Stimulated activated naive CD8-positive, alpha-beta T cell treated with anti-CD3 and anti-CD28 coated beads, Interleukin-15, amount 100 ng/mL, for 72 hours (primary cell): ENCODE results near the gene CYP46A1.
A peak's percentile ranks its signal among the peaks of the same experiment; 100 is the strongest.

Source experiments
- ATAC-seq: fragments of 150-1000 bp; cut with Tn5 transposase; 2 replicates; pipeline ENCODE4 v1.10.0; 2021; ENCODE audit warnings: mild to moderate bottlenecking, moderate library complexity
- DNase-seq, 2 donors: peaks; one replicate each; pipeline ENCODE4 v3.0.0; 2021 to 2022
- H3K27ac Mint-ChIP-seq, 2 donors: one replicate each; pipeline ENCODE4 v1.8.0; 2022; ENCODE audit warnings: mild to moderate bottlenecking in 2 of 2, mixed read lengths in 2 of 2, moderate library complexity in 2 of 2
- H3K27me3 Mint-ChIP-seq: one replicate; pipeline ENCODE4 v1.8.0; 2022; ENCODE audit warnings: mixed read lengths
- H3K4me1 Mint-ChIP-seq: one replicate; pipeline ENCODE4 v1.8.0; 2022; ENCODE audit warnings: mild to moderate bottlenecking, mixed read lengths
- H3K4me3 Mint-ChIP-seq, 2 donors: one replicate each; pipeline ENCODE4 v1.8.0; 2022; ENCODE audit warnings: mild to moderate bottlenecking in 2 of 2, mixed read lengths in 2 of 2, moderate library complexity in 1 of 2
- H3K9me3 Mint-ChIP-seq, 2 donors: one replicate each; pipeline ENCODE4 v1.8.0; 2022; ENCODE audit warnings: mixed read lengths in 2 of 2

CYP46A1 gene

DNA sequence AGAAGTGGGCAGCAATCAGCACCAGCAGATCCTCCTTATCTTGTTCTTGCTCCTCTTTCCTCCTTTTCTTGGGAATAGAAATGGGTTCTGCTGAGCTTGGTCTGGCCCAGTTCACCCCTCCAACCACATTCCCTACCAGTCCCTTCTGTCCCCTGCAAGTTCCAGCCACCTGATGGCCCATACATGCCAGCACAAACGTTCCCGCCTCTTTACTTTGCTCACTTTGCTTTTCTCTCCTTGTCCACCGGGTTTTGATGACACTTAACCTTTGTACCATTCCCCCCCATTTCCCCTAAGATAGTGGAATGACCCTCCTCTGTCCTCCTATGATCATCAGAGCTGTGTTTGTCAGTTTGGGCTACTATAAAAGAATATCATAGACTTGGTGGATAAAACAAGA, 85.7 kb downstream of the CYP46A1 start:
- H3K4me3 Mint-ChIP-seq = no peak overlapping the region
- H3K9me3 Mint-ChIP-seq = no peaks in the 10 kb centered on the region
- H3K27me3 Mint-ChIP-seq = peaks cover 9% of the 10 kb centered on the region

DNA sequence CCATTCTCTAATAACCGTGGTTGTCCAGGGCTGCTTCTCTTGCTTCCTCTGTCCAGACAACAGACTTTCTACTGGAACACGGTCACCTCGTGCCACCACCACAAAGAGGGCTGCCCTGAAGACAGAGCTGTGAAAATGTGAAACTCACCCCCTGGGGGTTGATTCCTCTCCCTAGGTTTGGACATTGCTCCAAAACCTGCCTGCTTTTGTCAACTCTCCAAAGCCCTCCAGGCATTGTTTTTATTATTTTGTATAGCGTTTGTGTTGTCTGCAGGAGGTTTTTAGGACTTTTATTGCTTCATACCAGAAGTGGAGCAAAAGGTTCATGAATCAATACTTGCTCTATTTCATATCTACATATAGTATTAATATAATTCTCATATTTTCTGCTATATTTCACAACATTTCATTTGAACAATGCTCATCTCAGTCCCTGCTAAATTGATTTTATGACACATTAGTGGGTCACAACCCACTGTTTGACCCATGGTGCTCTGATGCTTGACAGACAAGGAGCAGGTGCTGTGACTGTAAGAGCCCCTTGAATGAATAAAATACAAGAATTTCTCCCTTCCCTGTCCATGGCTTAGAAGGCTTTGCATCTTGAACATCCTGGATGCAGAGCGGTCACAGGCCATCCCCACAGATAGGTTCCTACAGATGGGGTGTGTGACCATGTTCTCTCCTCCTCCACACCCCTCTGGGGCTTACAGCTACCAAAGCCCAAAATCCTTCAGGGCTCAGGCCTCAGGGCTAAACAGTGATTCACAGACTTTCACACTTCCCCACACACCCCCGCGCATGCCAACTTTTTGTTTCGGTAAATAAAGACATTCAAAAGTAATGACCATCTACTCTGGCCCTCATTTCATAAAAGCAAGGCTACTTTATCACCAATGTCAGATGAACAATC, 88.5 kb downstream of the CYP46A1 start:
- DNase-seq = no peak
- Mint-ChIP-seq H3K4me1 (peaks cover 21% of the 10 kb centered on the region), H3K4me3 (no peak overlapping the region), H3K9me3 (no peaks in the 10 kb centered on the region), H3K27ac (peak overlapping the region in 1 of 2 donors; percentile 35), H3K27me3 (peaks cover 27% of the 10 kb centered on the region)
- no peak for ATAC-seq

More for the DNA sequence above, 85.7 kb downstream of the CYP46A1 start:
- ATAC-seq (no peak), DNase-seq (no peak)
- no peak overlapping the region for H3K27ac Mint-ChIP-seq
- H3K4me1 Mint-ChIP-seq = peaks cover 14% of the 10 kb centered on the region

DNA sequence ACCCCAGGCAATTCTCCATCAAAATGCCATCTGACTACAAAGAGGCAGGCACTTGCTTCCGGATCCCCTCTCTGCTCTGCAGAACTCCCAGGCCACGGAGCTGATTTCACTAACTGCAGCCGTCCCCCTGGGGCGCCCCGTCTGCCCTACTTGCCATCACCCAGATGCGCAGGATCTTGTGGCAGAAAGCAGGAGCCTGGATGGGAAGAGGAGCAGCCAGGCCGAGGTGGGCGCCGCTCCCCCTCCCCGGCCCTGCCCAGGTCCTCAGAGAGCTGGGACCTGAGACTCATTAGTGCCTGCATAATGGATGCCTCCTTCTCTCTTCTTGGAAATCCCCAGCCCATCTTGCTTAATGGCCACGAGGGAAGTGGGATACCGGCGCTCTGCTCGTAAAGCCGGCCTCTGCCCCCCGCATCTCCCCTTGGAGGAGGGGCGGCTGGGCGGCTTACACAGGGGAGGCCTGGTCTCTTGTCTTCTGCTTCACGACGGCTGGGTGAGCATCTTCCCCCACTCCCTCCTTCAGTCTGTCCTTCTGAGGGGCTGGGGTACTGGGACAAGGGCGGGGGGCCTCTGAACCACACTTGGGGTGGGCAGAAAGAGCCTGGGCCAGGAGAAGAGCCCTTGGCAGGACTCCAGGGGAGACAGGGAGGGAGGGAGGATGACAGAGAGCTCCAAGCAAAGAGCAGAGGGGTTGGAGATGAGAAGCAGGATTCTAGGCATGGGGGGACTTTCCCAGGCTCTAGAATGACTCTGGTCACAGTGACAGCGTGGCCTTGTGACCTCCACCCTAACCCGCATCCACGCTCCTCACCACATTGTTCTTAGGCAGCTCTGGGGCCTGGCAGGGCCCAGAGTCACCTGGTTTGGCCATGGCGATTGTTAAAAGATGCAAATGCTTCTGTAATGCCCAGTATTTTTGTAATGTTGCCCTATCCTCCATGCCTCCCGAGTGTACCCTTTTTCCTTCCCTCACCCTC, 89.7 kb downstream of the CYP46A1 start:
- Mint-ChIP-seq H3K27me3 (peaks cover 27% of the 10 kb centered on the region), H3K27ac (peak overlapping the region; percentile 61 to 66), H3K9me3 (no peaks in the 10 kb centered on the region), H3K4me1 (peaks cover 21% of the 10 kb centered on the region), H3K4me3 (no peak overlapping the region)
- peak; percentile 66 for ATAC-seq
- DNase-seq = no peak

DNA sequence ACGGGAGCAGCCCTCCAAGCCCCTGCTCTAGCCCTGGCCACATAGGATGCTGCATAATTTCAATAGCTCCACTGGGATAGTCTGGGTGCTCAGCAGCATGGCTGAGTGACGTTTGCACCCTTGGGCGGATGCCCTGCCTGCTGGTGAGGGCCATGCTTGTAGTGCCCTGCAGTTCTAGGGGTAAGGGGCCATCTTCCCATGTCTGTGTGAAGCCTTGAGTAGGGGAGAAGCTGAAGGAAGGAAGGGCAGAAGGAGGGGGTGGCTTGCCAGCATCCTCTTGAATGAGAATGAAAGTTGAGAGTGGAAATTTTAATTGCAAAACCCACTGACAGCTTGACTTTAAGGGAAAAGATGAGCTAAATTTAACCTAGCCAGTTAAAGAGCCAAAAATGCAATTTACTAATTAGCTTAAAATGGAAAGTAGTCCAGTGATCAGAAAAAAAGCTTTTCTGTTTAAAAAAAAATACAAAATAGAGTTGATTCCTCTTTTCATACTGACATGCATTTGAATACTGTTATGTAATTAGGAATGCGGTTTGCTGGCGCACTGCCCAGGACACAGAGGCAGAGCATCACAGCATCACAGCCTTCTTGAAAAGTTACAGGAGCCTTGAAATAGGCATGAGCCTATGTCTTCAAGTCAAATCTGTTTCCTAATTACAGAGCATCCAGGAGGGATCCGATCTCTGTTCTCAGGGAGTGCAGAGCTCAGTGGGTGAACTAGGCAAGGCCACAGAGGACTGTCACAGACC, 90.6 kb downstream of the CYP46A1 start:
- peak; percentile 39 for ATAC-seq

DNA sequence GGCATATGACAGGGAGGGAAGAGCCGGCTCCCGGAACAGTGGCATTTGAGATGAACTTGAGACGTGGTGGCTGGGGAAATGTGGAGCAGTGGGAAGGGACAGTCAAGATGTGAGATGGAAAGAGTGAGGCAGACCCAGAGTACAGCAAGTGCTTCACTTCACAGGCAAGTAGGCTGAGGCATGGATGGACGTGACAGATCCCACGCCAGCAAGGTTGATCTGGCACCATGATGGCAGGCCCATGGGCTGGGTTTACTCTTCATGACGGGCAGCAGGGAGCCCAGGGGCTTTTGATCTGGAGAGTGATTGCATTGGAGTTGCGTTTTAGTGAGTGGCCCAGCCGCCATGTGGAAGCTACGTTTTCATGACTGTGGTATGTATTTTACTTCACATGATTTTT, 91.3 kb downstream of the CYP46A1 start:
- Mint-ChIP-seq H3K4me3 (no peak overlapping the region), H3K4me1 (peaks cover 21% of the 10 kb centered on the region), H3K27me3 (peaks cover 36% of the 10 kb centered on the region), H3K9me3 (no peaks in the 10 kb centered on the region), H3K27ac (no peak overlapping the region)
- no peak for ATAC-seq
- DNase-seq = no peak

More for the DNA sequence above, 90.6 kb downstream of the CYP46A1 start:
- peaks cover 35% of the 10 kb centered on the region for H3K27me3 Mint-ChIP-seq
- H3K27ac Mint-ChIP-seq = peak overlapping the region in 1 of 2 donors; percentile 42
- H3K9me3 Mint-ChIP-seq = no peaks in the 10 kb centered on the region
- DNase-seq = no peak
- no peak overlapping the region for H3K4me3 Mint-ChIP-seq
- peaks cover 21% of the 10 kb centered on the region for H3K4me1 Mint-ChIP-seq
